Suppressor macrophage treated with lipopolysaccharide for 4 hours (primary cell): ENCODE results near the gene MS4A4A.
A peak's percentile ranks its signal among the peaks of the same experiment; 100 is the strongest.

Source experiments
- DNase-seq: peaks from one replicate; pipeline ENCODE4 v3.0.0-alpha.2; 2020

Gene MS4A4A

GRCh38 chr11:60303661-60304060 is 23.2 kb downstream of the MS4A4A start:
- no peak for DNase-seq

GRCh38 chr11:60305906-60306619 is 25.6 kb downstream of the MS4A4A start:
- DNase-seq = no peak

GRCh38 chr11:60307507-60308195 is 27.2 kb downstream of the MS4A4A start:
- peak; percentile 47 for DNase-seq

- peak; percentile 92 for DNase-seq
These were observed 30.0 kb downstream of the MS4A4A start for GRCh38 chr11:60310407-60310998.

DNA sequence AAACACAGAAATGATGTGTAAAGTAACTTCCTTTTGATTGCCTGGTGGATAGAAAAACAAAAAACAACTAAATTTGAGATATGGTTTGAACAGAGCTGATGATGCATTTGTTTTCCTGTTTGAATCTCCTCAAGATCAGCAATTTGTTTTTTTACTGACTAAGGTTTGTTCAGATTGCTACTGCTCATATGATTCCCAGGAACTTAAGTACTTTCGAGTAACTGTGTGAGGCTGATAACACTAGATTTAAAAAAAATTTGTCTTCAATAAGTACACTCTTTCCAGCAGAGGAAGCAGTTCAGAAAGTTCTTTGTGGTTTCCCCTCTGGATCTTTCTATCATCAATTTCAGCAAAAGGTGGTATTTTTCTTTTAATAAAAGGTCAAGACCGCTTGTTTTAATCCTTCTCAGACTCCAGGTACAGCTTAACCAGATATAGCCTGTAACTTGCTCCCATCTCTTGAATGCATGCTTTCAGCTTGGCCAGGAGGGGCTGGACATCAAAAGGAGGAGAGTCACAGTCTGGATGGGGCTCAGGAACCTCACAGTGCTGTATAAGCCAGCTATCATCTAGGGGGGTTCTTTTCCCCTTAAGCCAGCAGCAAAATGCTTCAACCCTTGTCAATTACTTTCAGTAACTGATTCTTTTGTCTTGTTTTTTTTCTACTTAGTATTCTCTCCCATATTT is 34.3 kb downstream of the MS4A4A start:
- DNase-seq = peak; percentile 44

DNA sequence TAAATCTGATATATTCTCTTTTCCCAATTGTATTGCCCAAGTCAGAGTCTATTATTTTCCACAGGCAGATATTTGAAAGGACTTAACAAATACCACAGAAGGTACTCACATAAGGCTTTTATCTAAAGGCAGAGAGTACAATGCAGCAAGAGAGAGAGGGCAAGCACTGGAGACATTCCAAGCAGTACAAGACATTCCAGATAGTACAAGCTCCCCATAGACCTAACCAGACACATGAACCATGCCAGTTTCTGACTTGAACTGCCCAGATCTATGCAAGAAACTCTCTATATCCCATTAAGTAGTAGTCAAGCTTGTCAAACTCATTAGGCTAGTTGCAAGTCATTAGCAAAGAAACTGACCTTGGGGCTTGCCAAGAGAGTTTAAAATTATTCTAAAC is 35.4 kb downstream of the MS4A4A start:
- no peak for DNase-seq

- peak; percentile 39 for DNase-seq
These were observed 35.9 kb downstream of the MS4A4A start for GRCh38 chr11:60316317-60316716.

DNA sequence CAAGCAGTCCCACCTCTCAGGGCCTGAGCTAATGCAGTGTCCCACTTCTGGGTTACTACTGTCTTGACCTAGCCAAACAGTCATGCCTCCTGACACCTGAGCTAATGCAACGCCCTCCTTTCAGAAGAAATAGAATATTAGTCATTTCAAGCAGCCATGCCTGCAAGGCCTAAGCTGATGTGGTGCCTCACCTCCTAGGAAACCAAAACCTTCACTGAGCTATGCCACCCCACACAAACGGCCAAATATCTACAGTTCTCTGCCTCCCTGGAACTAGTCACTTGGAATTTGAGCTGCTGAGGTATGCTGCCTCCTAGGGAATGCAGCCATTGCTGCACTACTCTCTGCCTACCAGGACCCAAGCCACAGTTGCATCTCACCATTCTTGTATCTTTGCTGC is 38.3 kb downstream of the MS4A4A start:
- no peak for DNase-seq

- no peak for DNase-seq
These were observed 40.6 kb downstream of the MS4A4A start for GRCh38 chr11:60321051-60321450.

DNA sequence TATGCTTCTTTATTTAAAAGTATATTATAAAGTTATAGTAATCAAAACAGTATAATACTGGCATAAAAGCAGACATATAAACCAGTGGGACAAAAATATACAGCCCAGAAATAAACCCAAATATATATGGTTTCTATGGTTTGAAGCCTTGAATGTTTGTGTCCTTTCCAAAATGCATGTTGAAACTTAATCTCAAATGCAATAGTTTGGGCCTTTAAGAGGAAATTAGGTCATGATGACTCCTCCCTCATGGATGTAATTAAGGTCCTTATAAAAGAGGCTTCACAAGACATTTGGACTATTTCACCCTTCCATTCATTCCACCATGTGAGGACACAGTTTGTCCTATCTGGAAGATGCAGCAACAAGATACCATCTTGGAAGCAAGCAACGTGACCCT is 46.5 kb downstream of the MS4A4A start, which contains the start of gene MS4A6E:
Gene MS4A6E, plus strand, starts transcription at position 301 of the 400 bp plus-strand sequence. CDS start 7,641 bp downstream, outside the sequence.
- no peak for DNase-seq

GRCh38 chr11:60328460-60328859 is 48.0 kb downstream of the MS4A4A start:
- DNase-seq = no peak

DNA sequence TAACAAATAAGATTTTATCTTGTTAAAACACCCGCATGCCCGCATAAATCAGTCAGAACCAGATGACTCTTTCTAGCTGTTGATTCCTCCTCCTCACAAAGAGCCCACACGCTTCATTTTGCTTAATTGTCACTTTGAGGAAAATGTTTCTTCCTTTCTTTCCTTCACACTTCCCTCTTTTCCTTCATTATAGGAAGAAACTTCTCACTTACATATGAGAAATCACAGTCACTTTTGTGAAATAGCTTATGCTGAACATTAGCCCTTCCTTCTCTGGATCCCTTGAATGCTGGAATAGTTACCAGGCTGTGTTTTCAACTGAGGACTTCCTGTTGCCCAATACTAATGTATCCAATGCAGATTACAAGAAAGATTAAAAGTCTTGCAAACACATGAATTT is 52.4 kb downstream of the MS4A4A start:
- DNase-seq = peak; percentile 73

- peak; percentile 82 for DNase-seq
These were observed 53.6 kb downstream of the MS4A4A start for GRCh38 chr11:60334005-60334620.

- DNase-seq = peak; percentile 50
These were observed 56.4 kb downstream of the MS4A4A start for GRCh38 chr11:60336767-60337391.

DNA sequence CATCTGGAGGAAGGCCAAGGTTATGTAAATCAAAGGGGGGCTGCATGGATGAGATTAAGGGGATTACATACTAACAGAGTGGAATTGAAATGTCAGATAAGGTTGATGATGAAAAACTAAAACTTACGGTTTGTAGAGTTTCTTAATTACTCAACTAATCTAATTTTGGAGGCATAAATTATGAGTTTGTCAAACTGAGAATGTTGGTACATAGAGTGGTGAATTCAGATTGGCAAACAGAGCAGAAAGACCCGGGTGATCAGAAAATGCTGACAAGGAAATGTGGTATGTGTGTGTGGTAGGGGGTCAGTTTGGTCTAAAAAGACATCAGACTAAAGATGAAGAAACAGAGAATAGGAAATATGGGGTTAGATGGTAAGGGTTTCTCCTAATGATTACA is 57.6 kb downstream of the MS4A4A start:
- no peak for DNase-seq

DNA sequence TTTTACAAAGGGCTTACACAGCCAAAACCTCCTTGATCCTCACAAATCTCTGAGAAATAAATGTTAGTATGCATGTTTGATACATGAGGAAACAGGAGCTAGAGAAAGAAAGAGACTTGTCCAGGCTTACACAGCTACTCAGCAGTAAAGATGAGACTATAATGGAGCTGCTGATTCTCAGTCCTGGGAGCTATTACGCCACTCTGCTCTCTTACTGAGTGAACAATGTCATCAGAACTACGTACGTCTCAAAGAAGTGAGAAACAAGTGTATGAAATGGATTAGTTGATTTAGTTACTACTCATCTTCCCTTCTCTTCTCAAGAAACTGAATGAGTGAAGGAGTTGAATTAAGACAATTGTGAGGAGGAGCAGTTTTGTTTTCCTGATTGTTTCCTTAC is 58.9 kb downstream of the MS4A4A start:
- DNase-seq = peak; percentile 55

- peak; percentile 49 for DNase-seq
These were observed 62.7 kb downstream of the MS4A4A start for GRCh38 chr11:60343094-60343704.

- DNase-seq = no peak
These were observed 63.7 kb downstream of the MS4A4A start for GRCh38 chr11:60344146-60344545.

DNA sequence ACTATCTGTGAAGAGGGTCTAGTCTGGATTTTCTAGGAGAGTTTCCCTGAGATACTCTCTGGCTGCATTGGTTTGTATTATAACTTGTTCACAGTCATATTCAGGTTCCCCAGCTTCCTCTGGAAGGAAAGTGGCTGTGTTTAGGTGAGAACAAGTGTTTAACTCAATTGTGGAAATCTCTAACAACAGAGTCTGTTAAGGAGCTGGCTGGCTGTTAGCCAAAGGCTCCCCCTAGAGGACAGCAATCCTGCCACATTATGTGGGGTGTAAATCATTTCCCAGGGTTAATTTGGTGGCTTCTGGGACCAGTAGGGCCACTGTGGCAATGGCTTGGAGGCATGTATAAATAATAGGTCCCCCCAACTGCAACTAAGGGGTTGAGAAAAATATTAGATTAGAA is 65.0 kb downstream of the MS4A4A start:
- peak; percentile 70 for DNase-seq

DNA sequence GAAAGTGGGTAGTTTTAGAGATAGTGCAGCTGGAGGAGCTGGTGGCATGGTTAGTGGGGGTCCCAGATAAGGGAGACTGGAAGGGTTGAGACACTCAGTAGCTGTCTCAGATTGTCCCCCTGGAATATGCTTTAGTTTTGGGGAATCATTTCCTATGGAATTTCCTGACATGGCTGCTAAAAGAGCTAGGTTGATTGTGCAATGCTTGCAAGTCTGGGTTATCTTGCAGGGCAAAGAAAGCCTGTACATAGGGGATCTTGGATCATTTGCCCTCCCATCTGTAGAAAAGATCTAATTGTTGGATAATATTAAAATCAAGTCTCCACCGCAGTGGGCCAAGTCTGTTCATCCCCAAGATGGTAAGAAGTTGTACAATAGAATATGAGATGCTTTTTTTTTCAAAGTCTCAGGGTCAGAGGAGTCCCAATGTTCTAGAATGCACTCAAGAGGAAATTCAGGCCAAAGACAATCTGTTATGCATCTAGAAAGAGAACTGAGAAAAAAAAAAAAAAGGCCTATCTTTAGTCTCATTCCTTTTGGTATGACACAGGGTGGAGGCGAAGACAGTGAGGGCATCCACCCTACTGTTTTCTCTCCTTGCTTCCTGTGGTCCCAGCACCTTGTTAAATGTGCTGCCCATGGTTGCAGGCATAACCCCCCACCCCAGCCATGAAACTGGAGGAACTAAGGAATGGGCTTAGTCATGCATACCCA is 66.8 kb downstream of the MS4A4A start:
- no peak for DNase-seq

DNA sequence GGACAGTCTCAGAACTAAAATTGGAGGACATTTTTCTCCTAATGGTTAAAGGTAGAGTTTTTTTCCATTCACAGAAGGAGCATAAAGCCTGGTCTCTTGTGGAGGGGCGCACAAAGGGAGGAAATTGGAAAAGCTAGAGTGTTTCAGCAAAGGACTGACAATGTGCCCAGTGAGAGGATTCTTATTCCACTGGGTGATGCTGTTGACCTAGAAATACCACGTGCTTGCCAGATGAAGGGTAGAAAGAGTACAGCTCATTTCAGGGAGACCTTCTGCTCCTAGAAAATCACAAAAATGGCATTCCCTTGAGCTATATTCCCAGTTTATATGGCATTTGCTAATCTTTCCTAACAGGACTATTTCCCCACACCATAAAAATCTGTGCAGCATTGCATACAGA is 67.7 kb downstream of the MS4A4A start:
- no peak for DNase-seq
